ENCODE data around the gene RPS16.

Gene RPS16

DNA sequence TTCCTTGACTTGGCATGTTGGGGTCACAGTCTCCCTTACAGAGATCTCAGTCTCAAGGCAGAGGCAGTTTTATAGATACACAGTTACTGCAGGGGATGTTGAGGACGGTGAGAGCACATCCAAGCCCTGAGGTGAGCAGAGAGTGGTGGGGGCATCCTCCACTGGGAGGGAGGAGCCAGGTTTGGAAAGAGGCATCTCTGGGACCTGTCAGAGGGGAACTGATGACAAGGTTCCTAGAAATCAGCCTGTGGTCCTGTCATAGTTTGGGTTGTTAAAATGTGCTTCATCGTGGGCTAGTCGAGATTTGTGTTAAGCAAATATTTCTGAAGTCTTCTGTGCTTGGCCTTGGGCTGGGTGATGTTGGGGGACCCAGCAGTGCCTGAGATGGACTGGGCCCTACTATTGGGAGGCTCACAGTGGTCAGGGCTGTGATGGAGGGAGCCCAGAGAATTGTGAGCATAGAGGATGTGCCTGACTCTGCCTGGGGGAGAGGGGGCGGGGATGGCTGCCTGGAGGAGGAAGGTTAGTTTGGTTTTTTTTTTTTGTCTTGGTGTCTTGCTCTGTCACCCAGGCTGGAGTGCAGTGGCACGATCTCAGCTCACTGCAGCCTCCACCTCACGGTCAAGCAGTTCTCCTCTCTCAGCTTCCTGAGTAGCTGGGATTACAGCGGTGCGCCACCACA, 13.5 kb upstream of the RPS16 start:
- no peak for DNase-seq (ENCODE audit: low read depth, low spot score)

DNA sequence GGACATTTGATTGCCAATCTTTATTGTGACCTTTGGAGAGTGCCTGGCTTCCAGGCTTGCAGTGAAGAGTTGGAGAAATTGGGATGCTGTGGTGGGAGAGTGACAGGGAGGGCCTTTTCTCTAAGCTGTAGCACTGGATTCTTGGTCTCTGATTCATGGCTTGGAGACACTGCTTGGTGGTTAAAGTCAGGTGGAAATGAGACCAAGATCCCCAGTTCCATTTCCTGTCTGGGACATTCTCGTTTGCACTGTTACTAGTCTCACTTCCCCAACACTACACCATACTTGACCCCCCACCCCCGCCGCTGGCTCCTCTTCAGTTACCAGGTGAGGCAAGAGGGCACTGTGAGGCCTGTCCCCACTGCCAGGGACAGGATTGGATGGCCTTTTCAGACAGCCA, 12.5 kb upstream of the RPS16 start:
- peak; percentile 61 for DNase-seq (ENCODE audit: low read depth, low spot score)

DNA sequence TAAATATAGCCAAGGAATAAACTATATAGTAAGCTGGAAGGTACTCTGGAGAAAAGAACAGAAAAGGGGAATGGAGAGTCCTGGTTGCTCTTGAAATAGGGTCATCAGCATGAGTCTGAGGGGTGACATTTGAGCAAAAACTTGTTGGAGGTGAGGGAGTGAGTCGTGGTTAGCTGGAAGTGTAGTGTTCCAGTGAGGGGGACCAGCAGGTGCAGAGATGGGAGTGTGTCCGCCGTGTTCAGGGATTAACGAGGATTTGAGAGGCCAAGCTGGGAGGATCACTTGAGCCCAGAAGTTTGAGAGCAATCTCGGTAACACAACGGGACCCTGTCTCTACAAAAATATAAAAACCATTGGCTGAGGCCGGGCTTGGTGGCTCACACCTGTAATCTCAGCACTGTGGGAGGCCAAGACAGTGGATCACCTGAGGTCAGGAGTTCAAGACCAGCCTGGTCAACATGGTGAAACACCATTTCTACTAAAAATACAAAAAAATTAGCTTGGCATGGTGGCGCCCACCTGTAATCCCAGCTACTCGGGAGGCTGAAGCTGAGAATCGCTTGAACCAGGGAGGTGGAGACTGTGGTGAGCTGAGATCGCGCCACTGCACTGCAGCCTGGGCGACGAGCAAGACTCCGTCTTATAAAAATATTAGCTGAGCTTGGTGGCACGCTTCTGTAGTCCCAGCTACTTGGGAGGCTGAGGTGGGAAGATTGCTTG, 10.8 kb upstream of the RPS16 start:
- DNase-seq (ENCODE audit: low read depth, low spot score) = no peak

DNA sequence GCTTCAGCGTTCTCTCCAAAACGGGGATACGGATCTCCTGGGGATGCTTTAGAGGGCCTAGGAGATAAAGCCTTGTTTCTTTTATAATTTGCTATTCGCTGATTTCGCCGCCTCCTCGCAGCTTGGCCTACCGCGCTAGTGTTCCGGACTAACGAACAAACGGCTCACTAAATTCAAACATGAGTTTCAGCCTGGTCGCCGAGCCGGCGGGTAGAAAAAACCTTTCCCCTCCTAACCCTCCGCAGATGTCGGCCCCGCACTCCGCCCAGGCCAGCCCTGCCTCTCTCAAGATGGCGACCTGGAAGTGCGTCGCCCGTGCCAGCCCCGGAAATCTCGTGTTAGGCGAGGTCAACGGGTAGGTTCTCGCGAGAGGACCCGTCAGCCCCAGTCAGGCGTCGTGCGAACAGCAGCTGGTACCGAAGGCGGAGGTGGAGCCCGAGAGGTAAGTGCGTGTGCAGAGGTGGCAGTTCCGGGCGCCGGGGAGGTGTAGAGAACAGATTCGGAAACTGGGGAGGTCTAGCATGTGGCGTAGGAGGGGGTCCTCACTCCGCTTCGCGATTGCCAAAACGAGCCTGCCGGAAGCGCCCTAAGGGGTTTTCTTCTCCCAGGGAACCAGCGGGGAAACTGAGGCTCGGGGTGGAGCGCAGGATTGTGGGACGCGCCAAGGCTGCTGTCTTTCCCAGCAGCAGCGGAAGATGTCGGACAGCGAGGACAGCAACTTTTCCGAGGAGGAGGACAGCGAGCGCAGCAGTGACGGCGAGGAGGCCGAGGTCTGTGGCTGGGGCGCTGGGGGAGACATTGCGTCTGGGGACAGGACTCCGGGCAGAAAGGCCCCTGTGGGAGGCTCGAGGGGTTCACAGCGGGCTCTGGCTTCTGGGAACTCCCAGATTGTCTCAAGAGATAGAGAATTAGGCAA, 9.7 kb upstream of the RPS16 start, which contains the start of gene SUPT5H:
SUPT5H (plus strand) TSS at position 387 of the 916 bp plus-strand sequence; CDS start at position 696, 309 bp downstream.
- DNase-seq (ENCODE audit: low read depth, low spot score) = peak; percentile 99

DNA sequence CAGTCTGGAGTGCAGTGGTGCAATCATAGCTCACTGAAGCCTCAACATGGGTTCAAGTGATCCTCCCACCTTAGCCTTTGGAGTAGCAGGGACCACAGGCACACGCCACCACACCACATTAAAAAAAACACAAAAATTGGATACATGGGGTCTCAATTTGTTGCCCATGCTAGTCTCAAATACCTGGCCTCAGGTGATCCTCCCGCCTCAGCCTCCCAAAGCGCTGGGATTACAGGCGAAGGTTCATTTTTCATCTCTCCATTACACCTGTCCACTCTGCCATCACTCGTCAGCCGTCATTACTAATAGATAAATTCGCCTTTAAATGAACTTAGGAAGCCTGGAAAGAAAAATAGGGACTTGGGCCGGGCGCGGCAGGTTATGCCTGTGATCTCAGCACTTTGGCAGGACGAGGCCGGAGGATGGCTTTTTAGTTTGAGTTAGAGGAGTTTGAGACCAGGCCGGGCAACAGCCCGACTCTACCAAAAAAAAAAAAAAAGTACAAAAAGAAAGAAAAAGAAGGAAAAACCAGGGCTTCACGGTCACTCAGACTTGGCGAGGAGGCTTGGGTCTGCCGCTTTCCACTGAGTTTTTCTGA, 8.9 kb upstream of the RPS16 start:
- peak; percentile 50 for DNase-seq (ENCODE audit: low read depth, low spot score)

DNA sequence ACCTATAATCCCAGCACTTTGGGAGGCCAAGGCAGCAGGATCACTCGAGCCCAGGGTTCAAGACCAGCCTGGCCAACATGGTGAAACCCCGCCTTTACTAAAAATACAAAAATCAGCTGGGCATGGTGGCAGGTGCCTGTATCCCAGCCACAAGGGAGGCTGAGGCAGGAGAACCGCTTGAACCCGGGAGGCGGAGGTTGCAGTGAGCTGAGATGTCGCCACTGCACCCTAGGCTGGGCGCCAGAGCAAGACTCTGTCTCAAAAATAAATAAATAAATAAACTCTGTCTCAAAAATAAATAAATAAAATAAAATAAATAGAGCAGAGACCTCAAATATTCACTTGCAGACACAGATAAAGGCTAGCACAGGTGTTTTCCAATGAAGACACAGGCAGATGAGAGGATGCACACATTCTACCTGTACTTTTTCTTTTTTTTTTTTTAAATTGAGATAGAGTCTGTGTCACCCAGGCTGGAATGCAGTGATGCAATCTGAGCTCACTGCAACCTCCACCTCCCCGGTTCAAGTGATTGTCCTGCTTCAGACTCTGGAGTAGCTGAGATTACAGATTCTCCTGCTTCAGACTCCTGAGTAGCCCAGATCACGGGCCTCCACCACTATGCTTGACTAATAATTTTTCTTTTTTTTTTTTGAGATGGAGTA, 2.7 kb upstream of the RPS16 start:
- DNase-seq (ENCODE audit: low read depth, low spot score) = no peak

DNA sequence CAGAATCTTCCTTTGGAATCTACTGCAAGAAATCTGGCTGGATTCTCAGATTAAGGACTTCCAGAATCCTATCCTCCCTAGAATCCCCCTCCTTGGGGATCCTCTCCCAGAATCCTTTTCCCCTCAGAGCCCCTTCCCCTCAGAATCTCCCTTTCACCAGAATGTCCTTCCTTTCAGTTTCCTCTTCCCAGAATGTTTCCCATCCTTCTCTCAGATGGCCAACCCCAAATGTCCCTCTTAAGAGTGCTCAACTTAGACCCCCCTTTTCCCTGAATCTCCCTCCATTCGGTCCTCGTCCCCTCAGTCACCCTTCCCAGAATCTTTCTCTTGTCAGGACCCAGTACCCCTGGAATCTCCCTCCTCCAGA, 584 bp upstream of the RPS16 start:
- DNase-seq (ENCODE audit: low read depth, low spot score) = no peak

DNA sequence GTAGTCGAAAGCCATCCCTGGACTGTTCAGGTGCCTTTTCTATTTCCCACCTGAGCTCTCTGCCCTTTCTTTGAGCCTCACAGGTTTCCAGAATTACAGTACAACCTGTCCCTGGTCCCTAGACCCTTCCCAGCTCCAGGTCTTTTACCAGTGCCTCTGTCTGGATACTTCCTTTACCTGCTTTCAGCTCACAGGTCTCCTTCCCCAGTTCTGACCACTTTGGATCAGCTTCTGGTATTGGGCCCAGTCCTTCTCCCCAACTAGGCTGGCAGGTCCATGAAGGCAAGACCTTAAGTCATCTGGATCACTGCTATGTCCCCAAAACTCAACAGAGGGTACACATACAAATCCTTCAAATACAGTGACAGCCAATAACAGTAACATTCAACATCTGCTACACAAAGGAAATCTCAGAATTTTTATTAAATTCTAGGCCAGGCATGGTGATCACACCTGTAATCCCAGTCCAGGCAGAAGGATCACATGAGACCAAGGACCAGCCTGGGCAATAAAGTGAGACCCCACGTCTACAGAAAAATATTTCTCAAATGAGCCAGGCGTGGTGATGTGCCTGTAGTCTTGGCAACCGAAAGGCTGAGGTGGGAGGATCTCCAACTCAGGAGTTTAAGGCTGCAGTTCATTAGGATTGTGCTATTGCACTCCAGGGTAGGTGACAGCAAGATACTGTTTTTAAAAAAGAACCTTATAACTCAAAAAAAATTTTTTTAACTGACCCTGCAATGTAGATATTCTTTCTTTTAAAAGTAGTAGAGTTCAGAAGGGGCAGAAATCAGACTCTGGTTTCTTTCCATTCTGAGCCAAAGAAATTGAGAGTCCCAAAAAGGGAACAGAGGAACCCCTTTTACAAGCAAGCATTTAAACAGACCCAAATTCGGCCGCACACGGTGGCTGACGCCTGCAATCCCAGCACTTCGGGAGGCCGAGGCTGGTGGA, 1.3 kb downstream of the RPS16 start:
- DNase-seq (ENCODE audit: low read depth, low spot score) = no peak

DNA sequence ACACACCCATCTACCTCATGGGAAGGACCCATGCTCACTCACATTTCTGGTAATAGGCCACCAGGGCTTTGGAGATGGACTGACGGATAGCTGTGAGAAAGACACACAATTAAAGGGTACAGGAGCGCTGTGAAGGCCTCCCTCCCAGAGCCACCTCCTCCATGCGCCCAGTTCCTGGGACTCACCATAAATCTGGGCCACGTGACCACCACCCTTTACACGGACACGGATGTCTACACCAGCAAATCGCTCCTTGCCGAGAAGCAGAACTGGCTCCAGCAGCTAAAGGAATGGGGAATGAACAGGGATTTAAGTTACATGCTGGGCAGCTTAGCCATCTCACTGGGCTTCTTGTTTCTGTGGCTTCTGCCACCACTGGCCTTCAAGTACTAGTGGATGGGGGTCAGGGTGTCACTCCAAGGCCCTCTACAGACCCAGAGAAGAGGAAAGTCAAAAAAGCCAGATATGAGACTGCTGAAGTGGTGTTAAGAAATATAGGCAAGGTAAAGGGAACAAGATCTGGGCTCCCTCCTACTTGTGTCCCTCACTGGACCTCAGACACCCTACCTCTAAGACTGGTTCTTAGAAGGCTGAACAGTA, 2.2 kb downstream of the RPS16 start:
- DNase-seq (ENCODE audit: low read depth, low spot score) = no peak

DNA sequence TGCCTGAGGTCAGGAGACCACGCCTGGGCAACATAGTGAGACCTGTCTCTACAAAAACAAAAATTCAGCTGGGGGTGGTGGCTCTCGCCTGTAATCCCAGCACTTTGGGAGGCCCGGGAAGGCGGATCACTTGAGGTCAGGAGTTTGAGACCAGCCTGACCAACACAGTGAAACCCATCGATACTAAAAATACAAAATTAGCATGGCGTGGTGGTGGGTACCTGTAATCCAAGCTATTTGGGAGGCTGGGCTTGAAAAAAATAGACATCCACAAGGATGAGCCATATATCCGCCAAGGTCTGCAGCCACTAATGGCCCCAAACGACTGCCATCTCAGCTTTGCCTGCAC, 3.1 kb downstream of the RPS16 start:
- DNase-seq (ENCODE audit: low read depth, low spot score) = no peak

DNA sequence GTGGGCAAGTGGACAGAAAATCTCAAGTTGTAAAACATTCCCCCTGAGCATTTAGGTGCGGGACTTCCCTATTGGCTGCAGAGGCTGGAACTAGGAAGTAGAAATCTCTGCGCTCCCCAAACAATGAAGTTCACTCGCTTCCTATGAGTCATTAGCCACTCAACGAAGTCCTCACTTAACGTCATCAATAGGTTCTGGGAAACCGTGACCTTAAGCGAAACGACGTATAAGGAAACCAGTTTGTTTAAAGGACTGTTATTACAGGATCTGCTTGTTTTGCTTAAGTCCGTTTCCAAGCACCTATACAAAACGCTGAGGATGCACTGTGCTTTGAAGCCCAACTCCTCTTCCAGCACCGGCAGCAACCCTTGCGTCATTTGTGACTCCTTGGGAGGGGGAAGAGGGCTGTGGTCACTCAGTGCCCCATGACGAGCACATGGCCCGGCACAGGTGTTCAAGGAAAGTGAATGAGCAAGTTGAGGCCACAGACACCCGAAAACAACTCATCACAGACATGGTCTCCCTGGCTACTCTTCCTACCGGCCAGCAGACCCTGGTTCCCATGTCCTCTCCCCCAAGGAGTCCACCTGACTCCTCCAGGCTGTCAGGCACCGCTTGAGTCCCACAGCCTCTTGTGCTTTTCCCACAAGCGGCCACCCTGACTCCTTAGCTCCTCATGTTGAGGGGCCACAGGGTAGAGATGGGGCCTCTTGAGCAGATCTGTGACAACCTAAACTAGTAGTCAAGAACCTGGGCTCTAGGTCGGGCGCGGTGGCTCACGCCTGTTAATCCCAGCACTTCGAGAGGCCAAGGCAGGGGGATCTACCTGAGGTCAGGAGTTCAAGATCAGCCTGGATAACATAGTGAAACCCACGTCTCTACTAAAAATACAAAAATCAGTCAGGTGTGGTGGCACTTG, 4.8 kb downstream of the RPS16 start:
- DNase-seq (ENCODE audit: low read depth, low spot score) = peak; percentile 89

DNA sequence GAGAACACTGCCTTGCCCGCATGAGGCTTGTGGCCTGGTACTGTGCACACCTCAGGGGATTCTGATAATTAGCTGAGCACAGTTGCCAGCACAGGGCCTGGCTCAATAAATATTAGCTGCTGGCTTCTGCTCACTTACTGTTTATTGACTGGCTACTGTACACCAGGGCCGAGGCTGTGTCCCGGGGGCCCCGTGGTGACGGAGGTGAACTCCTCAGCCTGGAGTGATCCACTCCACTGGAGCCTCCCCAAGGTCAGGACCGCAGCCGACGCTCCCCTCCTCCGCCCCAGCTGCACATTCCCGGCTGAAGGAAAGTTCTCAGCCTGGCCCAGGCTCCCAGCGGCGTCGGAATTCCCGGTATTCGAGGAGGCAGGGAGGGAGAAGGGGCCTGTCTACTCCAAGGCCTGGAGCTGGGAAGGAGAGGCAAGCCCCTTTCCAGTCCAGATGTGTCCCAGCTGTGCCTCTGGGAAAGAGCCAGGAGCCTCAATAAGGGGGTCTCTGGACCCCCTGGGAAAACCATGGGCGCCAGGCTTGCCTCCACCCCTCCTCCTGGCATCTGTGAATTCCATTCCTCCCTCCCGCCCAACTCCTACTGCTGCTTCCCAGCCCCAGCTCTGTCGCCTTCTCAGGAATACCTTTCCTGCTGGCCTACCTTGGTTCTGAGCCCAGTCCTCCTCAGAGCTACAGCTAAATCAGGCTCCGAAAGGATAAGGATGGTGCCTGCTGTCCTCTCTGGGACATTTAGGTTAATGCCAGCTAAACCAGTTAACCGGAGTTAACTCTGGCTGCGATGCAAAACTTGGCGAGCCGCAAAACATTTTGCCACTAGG, 7.3 kb downstream of the RPS16 start:
- DNase-seq (ENCODE audit: low read depth, low spot score) = peak; percentile 96

DNA sequence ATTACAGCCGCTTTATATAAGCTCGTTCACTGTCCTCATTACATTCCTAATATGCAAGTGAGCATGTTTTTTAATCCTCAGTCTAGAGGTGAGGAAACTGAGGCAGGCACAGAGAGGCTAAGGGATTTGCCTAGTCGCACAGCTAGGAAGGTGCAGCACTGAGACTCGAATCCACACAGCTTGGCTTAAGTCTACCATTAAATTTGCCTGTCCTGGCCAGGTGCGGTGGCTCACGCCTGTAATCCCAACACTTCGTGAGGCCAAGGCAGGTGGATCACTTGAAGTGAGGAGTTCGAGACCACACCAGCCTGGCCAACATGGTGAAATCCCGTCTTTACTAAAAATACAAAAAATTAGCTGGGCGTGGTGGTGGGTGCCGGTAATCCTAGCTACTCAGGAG, 8.0 kb downstream of the RPS16 start:
- no peak for DNase-seq (ENCODE audit: low read depth, low spot score)

DNA sequence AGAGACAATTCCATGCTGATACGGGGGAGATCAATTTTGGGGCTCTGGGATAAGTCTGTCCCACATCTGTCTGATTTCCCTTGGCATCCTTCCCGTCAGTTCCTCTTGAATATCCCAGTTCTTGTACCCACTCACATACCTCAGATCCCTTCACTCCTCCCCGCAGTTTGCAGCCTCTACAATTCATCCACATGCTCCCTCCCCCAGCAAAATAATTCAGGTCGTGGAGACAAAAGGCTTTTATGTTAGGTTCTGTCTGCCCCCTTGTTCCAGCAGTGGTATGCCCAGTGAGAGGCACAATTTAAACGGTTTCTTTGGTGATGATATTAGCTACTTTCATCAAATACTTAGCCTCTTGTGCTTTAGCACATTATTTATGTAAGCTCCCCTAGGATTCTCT, 9.6 kb downstream of the RPS16 start:
- DNase-seq (ENCODE audit: low read depth, low spot score) = no peak

DNA sequence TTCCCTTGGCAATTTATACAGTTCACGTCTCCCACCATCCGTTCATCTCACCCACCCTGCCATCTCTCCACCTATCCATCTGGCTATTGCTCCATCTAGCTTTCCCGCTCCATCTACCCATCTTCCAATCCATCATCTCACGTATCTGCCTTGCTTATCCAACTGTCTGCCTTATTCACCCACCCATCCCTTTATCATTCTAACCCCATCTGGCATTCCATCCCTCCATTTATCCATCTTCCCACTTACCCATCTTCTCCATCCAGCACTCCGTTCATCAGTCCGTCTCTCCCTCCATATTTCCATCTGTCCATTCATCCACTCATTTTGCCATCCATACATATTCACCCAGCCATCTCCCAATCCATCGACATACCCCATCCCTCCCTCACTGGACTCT, 10.0 kb downstream of the RPS16 start:
- no peak for DNase-seq (ENCODE audit: low read depth, low spot score)

DNA sequence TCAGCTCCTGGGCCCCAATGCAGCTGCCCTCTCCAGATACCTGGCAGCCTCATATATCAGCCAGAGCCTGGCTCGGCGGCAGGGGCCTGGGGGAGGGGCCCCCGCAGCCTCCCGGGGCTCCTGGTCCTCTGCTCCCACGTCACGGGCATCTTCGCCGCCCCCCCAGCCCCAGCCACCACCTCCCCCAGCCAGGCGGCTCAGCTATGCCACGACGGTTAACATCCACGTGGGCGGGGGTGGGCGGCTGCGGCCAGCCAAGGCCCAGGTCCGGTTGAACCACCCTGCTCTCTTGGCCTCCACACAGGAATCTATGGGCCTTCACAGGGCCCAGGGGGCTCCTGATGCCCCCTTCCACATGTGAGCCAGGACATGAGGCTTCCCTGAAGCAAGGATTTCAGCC, 10.8 kb downstream of the RPS16 start:
- no peak for DNase-seq (ENCODE audit: low read depth, low spot score)

DNA sequence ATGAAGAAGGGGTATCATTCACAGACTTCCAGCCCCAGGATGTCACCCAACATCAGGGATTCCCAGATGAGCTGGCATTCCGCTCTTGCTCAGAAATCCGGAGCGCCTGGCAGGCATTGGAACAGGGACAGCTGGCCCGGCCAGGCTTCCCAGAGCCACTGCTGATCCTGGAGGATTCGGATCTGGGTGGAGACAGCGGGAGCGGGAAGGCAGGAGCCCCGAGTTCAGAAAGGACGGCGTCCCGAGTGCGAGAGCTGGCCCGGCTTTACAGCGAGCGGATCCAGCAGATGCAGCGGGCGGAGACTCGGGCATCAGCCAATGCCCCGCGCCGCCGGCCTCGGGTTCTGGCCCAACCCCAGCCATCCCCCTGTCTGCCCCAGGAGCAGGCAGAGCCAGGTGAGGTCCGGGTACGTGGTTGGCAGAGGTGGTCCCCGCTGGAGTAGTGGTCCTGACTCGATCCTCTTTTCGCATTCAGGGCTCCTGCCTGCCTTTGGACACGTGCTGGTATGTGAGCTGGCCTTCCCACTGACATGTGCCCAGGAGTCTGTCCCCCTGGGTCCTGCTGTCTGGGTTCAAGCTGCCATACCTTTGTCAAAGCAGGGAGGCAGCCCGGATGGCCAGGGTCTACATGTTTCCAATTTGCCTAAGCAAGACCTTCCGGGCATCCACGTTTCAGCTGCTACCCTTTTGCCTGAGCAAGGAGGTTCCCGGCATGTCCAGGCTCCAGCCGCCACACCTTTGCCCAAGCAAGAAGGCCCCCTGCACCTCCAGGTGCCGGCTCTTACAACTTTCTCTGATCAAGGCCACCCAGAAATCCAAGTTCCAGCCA, 12.3 kb downstream of the RPS16 start:
- no peak for DNase-seq (ENCODE audit: low read depth, low spot score)

Measured in astrocyte of the hippocampus (primary cell).